DOHH2 (cell line): ENCODE measurements around the gene LAMB2.

Experiments used
- H3F3A ChIP-seq: fragments of 200-600 bp; sonication (generic), shearing (Covaris generic); 2 replicates; pipeline ENCODE4 v1.6.0; 2016; ENCODE audit warnings: antibody characterized with exemption, mild to moderate bottlenecking; ENCODE audit not compliant: control insufficient read depth, insufficient read depth
- H3K27ac ChIP-seq: fragments of 200-600 bp; sonication (generic); 2 replicates; pipeline ENCODE4 v1.5.1; 2014; ENCODE audit warnings: low read depth, mild to moderate bottlenecking, low read length, moderate library complexity
- H3K27me3 ChIP-seq: fragments of 200-600 bp; sonication (generic); 2 replicates; pipeline ENCODE4 v1.6.1; 2014; ENCODE audit warnings: mild to moderate bottlenecking, low read length, mixed read lengths; ENCODE audit not compliant: control insufficient read depth
- H3K36me3 ChIP-seq: fragments of 200-600 bp; sonication (generic); 2 replicates; pipeline ENCODE4 v1.6.1; 2014; ENCODE audit warnings: mild to moderate bottlenecking, low read length, moderate library complexity, mixed read lengths; ENCODE audit not compliant: control insufficient read depth
- H3K4me1 ChIP-seq: fragments of 200-600 bp; sonication (generic); 2 replicates; pipeline ENCODE4 v1.6.1; 2014; ENCODE audit warnings: mild to moderate bottlenecking, low read length, mixed read lengths; ENCODE audit not compliant: control insufficient read depth
- H3K4me2 ChIP-seq: fragments of 200-600 bp; sonication (generic); 2 replicates; pipeline ENCODE4 v1.6.0; 2014; ENCODE audit warnings: mild to moderate bottlenecking, low read length, moderate library complexity
- H3K4me3 ChIP-seq: fragments of 200-600 bp; sonication (generic); 2 replicates; pipeline ENCODE4 v1.5.1; 2014; ENCODE audit warnings: mild to moderate bottlenecking, low read length, mixed read lengths
- H3K79me2 ChIP-seq: fragments of 200-600 bp; sonication (generic); 2 replicates; pipeline ENCODE4 v1.6.1; 2014; ENCODE audit warnings: mild to moderate bottlenecking, low read length, mixed read lengths; ENCODE audit not compliant: control insufficient read depth
- H3K9me2 ChIP-seq: fragments of 200-600 bp; sonication (generic); replicated peaks from 2 replicates; pipeline ENCODE4 v1.6.1; 2014; ENCODE audit warnings: mild to moderate bottlenecking, low read length, mixed read lengths; ENCODE audit not compliant: control insufficient read depth
- H3K9me3 ChIP-seq: fragments of 200-600 bp; sonication (generic); 2 replicates; pipeline ENCODE4 v1.6.1; 2014; ENCODE audit warnings: antibody characterized with exemption, low read length, mixed read lengths; ENCODE audit not compliant: control insufficient read depth, insufficient read depth
- H4K20me1 ChIP-seq: fragments of 200-600 bp; sonication (generic); 2 replicates; pipeline ENCODE4 v1.6.0; 2014; ENCODE audit warnings: low read depth, mild to moderate bottlenecking, antibody characterized with exemption, low read length, moderate library complexity; ENCODE audit not compliant: control insufficient read depth, insufficient read depth
- CTCF ChIP-seq: fragments of 200-600 bp; sonication (generic); IDR thresholded peaks from one replicate; pipeline ENCODE4 v1.5.1; 2014; ENCODE audit warnings: antibody characterized with exemption, mild to moderate bottlenecking, low read depth, low read length; ENCODE audit not compliant: poor library complexity, severe bottlenecking
- EZH2phosphoT487 ChIP-seq: fragments of 200-600 bp; sonication (generic); IDR thresholded peaks from 2 replicates; pipeline ENCODE4 v1.6.1; 2017; ENCODE audit warnings: borderline replicate concordance, mild to moderate bottlenecking, antibody characterized with exemption, low read length, moderate library complexity, mixed read lengths

LAMB2 gene

GRCh38 chr3:49166752-49167556 is 34.1 kb upstream of the LAMB2 start:
- Histone ChIP-seq H3K27ac (no peak overlapping the region), H3K4me2 (peak overlapping the region; percentile 71), H3K9me3 (peaks cover 7% of the 10 kb centered on the region; the same call in 1 of the 2 replicates), H3K9me2 (no peaks in the 10 kb centered on the region; the same call in 1 of the 2 replicates), H4K20me1 (no peaks in the 10 kb centered on the region), H3F3A (no peaks in the 10 kb centered on the region), H3K27me3 (no peaks in the 10 kb centered on the region), H3K79me2 (peaks cover 37% of the 10 kb centered on the region), H3K4me3 (peak overlapping the region; percentile 84), H3K36me3 (peaks cover 29% of the 10 kb centered on the region), H3K4me1 (peaks cover 23% of the 10 kb centered on the region)
- no peak for TF ChIP-seq EZH2phosphoT487
- no peak for TF ChIP-seq CTCF

GRCh38 chr3:49165771-49166751 is 33.2 kb upstream of the LAMB2 start, which contains the start of gene CCDC71:
Gene CCDC71 (minus strand): TSS chr3:49166331. CDS start chr3:49164208, 2,123 bp downstream.
- Histone ChIP-seq H3F3A (no peaks in the 10 kb centered on the region), H4K20me1 (no peaks in the 10 kb centered on the region), H3K79me2 (peaks cover 41% of the 10 kb centered on the region), H3K27me3 (no peaks in the 10 kb centered on the region), H3K4me3 (peak within 1 kb of the TSS; percentile 84), H3K27ac (peak within 1 kb of the TSS; percentile 26), H3K36me3 (peaks cover 35% of the 10 kb centered on the region), H3K9me2 (no peaks in the 10 kb centered on the region; the same call in 1 of the 2 replicates), H3K4me2 (peak within 1 kb of the TSS; percentile 71), H3K9me3 (peaks cover 7% of the 10 kb centered on the region; the same call in 1 of the 2 replicates), H3K4me1 (peaks cover 17% of the 10 kb centered on the region)
- TF ChIP-seq EZH2phosphoT487, result no peak

- TF ChIP-seq CTCF (no peak), EZH2phosphoT487 (no peak)
- Histone ChIP-seq H3K27me3 (no peaks in the 10 kb centered on the region), H3K9me2 (no peaks in the 10 kb centered on the region; the same call in 1 of the 2 replicates), H3K9me3 (peaks cover 7% of the 10 kb centered on the region; the same call in 1 of the 2 replicates), H3K79me2 (peaks cover 41% of the 10 kb centered on the region), H4K20me1 (no peaks in the 10 kb centered on the region), H3K27ac (peak overlapping the region; percentile 26), H3K36me3 (peaks cover 35% of the 10 kb centered on the region), H3K4me3 (peak overlapping the region; percentile 84), H3K4me1 (peaks cover 17% of the 10 kb centered on the region), H3F3A (no peaks in the 10 kb centered on the region), H3K4me2 (peak overlapping the region; percentile 71)
Measured at GRCh38 chr3:49164983-49165720, 32.3 kb upstream of the LAMB2 start.
